Skin of body (tissue), 2 donors: Measurements from ENCODE around the gene CEP250. TPM values are rescaled to one million over a fixed set of nuclear protein-coding genes. Genes with fewer than 3 reads are reported as not detected.
"Not testable (repeated sequence)": the region's sequence is repeated elsewhere in the genome, so short reads cannot be mapped to it uniquely, and the experiment has no call there.

ENCODE experiments used
- DNase-seq: peaks from one replicate; lab custom pipeline; 2025; lab: John Stamatoyannopoulos, UW
- total RNA-seq: library from RNA; depleted of rRNA; stranded (reverse); fragments of >200 nt; gene quantifications from one replicate; pipeline ENCODE4 v1.2.3, GENCODE V29; 2014

The CEP250 gene
- total RNA-seq, 1 donor from 2014 or later = 23.1 TPM

GRCh38 chr20:35451295-35451694 lies 4.1 kb upstream of the CEP250 start:
- DNase-seq = peak; percentile 26

GRCh38 chr20:35453647-35454046 lies 1.8 kb upstream of the CEP250 start:
- DNase-seq = no peak

- DNase-seq = not testable (repeated sequence)
Observed at GRCh38 chr20:35456700-35457099, 1.3 kb downstream of the CEP250 start.

- not testable (repeated sequence) for DNase-seq
Observed at GRCh38 chr20:35457539-35457938, 2.1 kb downstream of the CEP250 start.

GRCh38 chr20:35458388-35458787 lies 3.0 kb downstream of the CEP250 start:
- DNase-seq = no peak

GRCh38 chr20:35461620-35462019 lies 6.2 kb downstream of the CEP250 start:
- DNase-seq = no peak

- no peak for DNase-seq
Observed at GRCh38 chr20:35462351-35462750, 7.0 kb downstream of the CEP250 start.

- DNase-seq = peak; percentile 42
Observed at GRCh38 chr20:35463455-35464300, 8.3 kb downstream of the CEP250 start.

- peak; percentile 10 for DNase-seq
Observed at GRCh38 chr20:35465976-35466375, 10.6 kb downstream of the CEP250 start.

- no peak for DNase-seq
Observed at GRCh38 chr20:35466856-35467255, 11.5 kb downstream of the CEP250 start.

- DNase-seq = no peak
Observed at GRCh38 chr20:35467339-35468224, 12.2 kb downstream of the CEP250 start.

- no peak for DNase-seq
Observed at GRCh38 chr20:35468671-35469334, 13.4 kb downstream of the CEP250 start.

- DNase-seq = no peak
Observed at GRCh38 chr20:35472209-35472608, 16.8 kb downstream of the CEP250 start.

GRCh38 chr20:35473684-35474083 lies 18.3 kb downstream of the CEP250 start:
- DNase-seq = no peak

GRCh38 chr20:35474303-35474871 lies 19.0 kb downstream of the CEP250 start:
- DNase-seq = no peak

GRCh38 chr20:35476288-35476687 lies 20.9 kb downstream of the CEP250 start:
- DNase-seq = no peak

GRCh38 chr20:35478804-35479472 lies 23.5 kb downstream of the CEP250 start:
- no peak for DNase-seq

GRCh38 chr20:35479798-35480197 lies 24.4 kb downstream of the CEP250 start:
- DNase-seq = no peak

- no peak for DNase-seq
Observed at GRCh38 chr20:35487479-35487878, 32.1 kb downstream of the CEP250 start.

- no peak for DNase-seq
Observed at GRCh38 chr20:35489717-35490116, 34.3 kb downstream of the CEP250 start.

GRCh38 chr20:35490736-35491181 lies 35.4 kb downstream of the CEP250 start:
- no peak for DNase-seq
